Measurements from ENCODE around the gene IPO13. TPM values are rescaled to one million over a fixed set of nuclear protein-coding genes. Genes with fewer than 3 reads are reported as not detected.
A peak's percentile ranks its signal among the peaks of the same experiment; 100 is the strongest.

The IPO13 gene
- total RNA-seq, 2 donors from 2014 or later, result 28.4 to 43.1 TPM

GRCh38 chr1:43996733-43997115, 50.0 kb downstream of the IPO13 start:
- Mint-ChIP-seq H3K9me3 (no peaks in the 10 kb centered on the region), H3K36me3 (no peaks in the 10 kb centered on the region), H3K4me3 (no peak overlapping the region), H3K27ac (no peak overlapping the region), H3K4me1 (ENCODE audit: low read depth in 2 of 2) (peaks cover 10% of the 10 kb centered on the region in 2 donors), H3K27me3 (no peaks in the 10 kb centered on the region)
- DNase-seq (ENCODE audit: low spot score), result no peak
- no peak for ATAC-seq

DNA sequence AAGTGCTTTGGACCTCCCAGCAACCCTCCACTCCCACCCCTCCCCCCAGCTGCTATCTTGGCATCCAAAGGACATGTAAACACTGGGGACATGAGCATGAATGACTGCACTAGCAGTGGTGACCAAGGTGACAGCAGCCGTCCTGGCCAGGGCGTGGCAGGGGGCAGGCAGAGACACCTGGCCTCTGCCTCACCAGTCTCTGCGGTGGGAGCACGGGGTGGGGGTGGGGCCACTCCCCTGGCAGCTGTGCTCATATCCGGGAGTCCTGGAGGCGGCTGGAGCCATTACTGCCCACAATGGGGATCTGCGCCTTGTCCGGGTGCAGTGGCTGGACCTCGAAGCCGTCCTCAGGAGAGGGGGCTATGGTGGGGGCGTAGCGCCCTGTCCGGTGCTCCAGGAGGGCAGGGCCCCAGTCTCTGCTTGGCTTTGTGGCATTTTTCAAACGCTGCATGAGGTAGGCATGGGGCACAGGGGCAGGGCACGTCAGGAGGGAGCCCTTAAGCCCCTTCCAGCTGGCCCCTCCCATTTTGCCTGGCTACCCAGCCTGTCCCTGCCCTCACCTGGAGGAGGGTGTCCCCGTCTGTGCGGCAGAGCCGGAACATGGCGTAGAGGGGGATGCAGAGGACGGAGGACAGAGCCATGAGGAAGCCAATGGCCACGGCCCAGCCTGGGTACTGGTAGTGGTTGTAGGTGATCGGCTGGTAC, 50.7 kb downstream of the IPO13 start:
- Mint-ChIP-seq H3K4me3 (no peak overlapping the region), H3K4me1 (ENCODE audit: low read depth in 2 of 2) (peaks cover 4 to 5% of the 10 kb centered on the region in 2 donors), H3K36me3 (no peaks in the 10 kb centered on the region), H3K9me3 (no peaks in the 10 kb centered on the region), H3K27ac (no peak overlapping the region), H3K27me3 (no peaks in the 10 kb centered on the region)
- DNase-seq (ENCODE audit: low spot score), result no peak
- ATAC-seq, result no peak

GRCh38 chr1:43998000-43998378, 51.2 kb downstream of the IPO13 start:
- no peak overlapping the region for H3K4me3 Mint-ChIP-seq
- no peaks in the 10 kb centered on the region for H3K36me3 Mint-ChIP-seq
- no peaks in the 10 kb centered on the region for H3K4me1 Mint-ChIP-seq (ENCODE audit: low read depth in 2 of 2)
- no peak overlapping the region for H3K27ac Mint-ChIP-seq
- ATAC-seq, result no peak
- no peaks in the 10 kb centered on the region for H3K9me3 Mint-ChIP-seq
- no peak for DNase-seq (ENCODE audit: low spot score)
- H3K27me3 Mint-ChIP-seq, result no peaks in the 10 kb centered on the region

GRCh38 chr1:43999455-43999854, 52.7 kb downstream of the IPO13 start:
- H3K27me3 Mint-ChIP-seq, result no peaks in the 10 kb centered on the region
- H3K4me3 Mint-ChIP-seq, result no peak overlapping the region
- H3K36me3 Mint-ChIP-seq, result no peaks in the 10 kb centered on the region
- DNase-seq (ENCODE audit: low spot score), result no peak
- ATAC-seq, result no peak
- no peak overlapping the region for H3K27ac Mint-ChIP-seq
- no peaks in the 10 kb centered on the region for H3K4me1 Mint-ChIP-seq (ENCODE audit: low read depth in 2 of 2)
- no peaks in the 10 kb centered on the region for H3K9me3 Mint-ChIP-seq

DNA sequence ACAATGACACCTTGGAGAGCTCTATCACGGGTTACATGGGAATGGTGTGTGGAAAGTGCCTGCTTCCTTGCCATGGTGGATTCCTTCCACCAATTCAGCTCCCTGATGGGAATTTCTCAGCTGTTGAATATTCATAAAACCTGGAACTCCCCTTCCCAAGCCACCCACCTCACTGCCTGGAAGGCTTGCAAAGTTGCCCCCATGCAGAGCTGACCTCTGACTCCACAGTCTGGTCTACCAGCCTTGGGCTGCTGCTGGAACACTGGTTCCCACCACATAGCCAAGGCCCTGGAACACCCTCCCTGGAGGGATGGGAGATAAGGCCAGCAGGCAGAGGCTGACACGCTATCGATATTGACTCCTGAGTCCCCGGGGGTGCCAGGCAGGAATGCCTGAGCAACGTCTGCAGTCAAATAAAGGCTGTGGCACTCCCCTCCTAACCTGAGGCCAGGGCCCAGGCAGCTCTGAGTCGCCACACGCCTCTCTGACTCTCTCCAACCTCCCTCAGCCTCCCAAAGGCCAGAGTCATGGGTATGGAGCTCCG, 53.4 kb downstream of the IPO13 start:
- Mint-ChIP-seq H3K4me1 (ENCODE audit: low read depth in 2 of 2) (no peaks in the 10 kb centered on the region), H3K4me3 (no peak overlapping the region), H3K36me3 (no peaks in the 10 kb centered on the region), H3K27ac (no peak overlapping the region), H3K27me3 (no peaks in the 10 kb centered on the region), H3K9me3 (no peaks in the 10 kb centered on the region)
- DNase-seq (ENCODE audit: low spot score) (no peak), ATAC-seq (no peak)

GRCh38 chr1:44002165-44002564, 55.4 kb downstream of the IPO13 start:
- ATAC-seq, result no peak
- Mint-ChIP-seq H3K27me3 (no peaks in the 10 kb centered on the region), H3K4me3 (no peak overlapping the region), H3K4me1 (ENCODE audit: low read depth in 2 of 2) (no peaks in the 10 kb centered on the region), H3K27ac (no peak overlapping the region), H3K9me3 (no peaks in the 10 kb centered on the region), H3K36me3 (no peaks in the 10 kb centered on the region)
- DNase-seq (ENCODE audit: low spot score), result no peak

- no peaks in the 10 kb centered on the region for H3K36me3 Mint-ChIP-seq
Measured at GRCh38 chr1:44002606-44003157, 55.9 kb downstream of the IPO13 start.

GRCh38 chr1:44008259-44008658, 61.5 kb downstream of the IPO13 start:
- Mint-ChIP-seq H3K27ac (no peak overlapping the region), H3K27me3 (no peaks in the 10 kb centered on the region), H3K9me3 (no peaks in the 10 kb centered on the region), H3K36me3 (no peaks in the 10 kb centered on the region), H3K4me1 (ENCODE audit: low read depth in 2 of 2) (no peaks in the 10 kb centered on the region), H3K4me3 (no peak overlapping the region)
- ATAC-seq, result no peak
- DNase-seq (ENCODE audit: low spot score), result no peak

More at GRCh38 chr1:44002606-44003157, 55.9 kb downstream of the IPO13 start:
- Mint-ChIP-seq H3K9me3 (no peaks in the 10 kb centered on the region), H3K27me3 (no peaks in the 10 kb centered on the region), H3K4me3 (no peak overlapping the region), H3K27ac (no peak overlapping the region), H3K4me1 (ENCODE audit: low read depth in 2 of 2) (no peaks in the 10 kb centered on the region)
- no peak for DNase-seq (ENCODE audit: low spot score)
- ATAC-seq, result no peak

DNA sequence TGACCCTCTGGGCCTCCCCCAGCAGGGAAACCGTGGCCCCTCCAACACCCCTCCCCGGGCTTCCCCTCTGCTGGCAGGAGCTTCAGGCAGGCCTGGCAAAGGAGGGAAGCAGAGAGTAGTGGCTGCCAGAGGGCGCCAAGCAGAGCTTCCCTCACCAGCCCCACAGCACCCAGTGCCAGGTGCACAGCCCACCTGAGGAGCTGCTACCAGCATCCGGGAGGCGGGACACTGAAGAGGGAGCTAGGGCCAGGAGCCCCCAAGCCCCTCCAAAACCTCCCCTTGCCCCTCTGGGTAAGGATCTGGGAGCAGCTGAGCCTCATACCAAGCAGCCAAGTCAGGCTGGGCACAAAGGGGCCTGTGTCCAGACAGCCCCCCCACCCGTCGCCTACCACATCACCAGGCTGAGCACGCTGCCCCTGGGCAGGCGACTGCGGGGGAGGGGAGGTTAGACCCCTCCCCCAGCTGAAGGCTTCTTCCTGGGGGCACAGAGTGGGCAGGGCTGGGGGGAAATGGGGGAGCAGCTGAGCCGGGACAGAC, 64.3 kb downstream of the IPO13 start:
- Mint-ChIP-seq H3K27ac (no peak overlapping the region), H3K4me3 (no peak overlapping the region), H3K36me3 (no peaks in the 10 kb centered on the region), H3K9me3 (no peaks in the 10 kb centered on the region), H3K4me1 (ENCODE audit: low read depth in 2 of 2) (peaks cover 0 to 3% of the 10 kb centered on the region in 2 donors), H3K27me3 (peaks cover 0 to 12% of the 10 kb centered on the region in 2 donors)
- no peak for ATAC-seq
- DNase-seq (ENCODE audit: low spot score), result no peak

GRCh38 chr1:44012404-44012803, 65.7 kb downstream of the IPO13 start:
- Mint-ChIP-seq H3K27ac (no peak overlapping the region), H3K36me3 (no peaks in the 10 kb centered on the region)
- DNase-seq (ENCODE audit: low spot score), result no peak

DNA sequence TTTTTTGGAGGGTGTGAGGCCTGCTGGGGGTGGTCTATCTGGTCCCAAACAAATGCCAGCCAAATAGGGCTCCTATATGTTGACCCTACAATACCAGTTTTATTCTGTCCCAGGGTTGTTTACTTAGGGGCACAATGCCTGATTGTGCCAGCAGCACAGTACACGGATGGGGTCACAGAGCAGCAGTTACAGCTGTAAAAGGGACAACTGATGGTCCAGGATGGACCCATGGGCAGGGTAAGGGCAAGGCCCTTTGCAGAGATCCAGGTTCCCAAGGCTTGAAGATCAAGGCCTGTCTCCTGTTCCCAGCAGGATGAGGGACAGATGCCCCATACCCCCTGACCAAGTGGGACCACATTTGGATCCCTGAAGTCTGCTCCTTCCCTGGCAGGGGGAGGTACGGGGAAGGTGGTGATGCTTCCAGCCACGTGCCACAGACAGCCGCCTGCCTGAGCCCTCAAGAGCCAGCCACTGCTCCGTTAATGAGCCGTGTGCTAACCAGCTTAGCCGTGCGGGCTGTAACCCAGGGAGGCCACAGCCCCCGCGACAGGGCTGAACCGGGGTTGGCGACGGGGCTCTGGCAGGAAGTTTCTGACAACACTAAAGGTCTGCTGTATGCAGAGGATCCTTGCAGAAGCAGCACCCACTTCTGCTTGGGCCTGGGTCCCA, 66.3 kb downstream of the IPO13 start:
- H3K36me3 Mint-ChIP-seq, result no peaks in the 10 kb centered on the region
- H3K4me1 Mint-ChIP-seq (ENCODE audit: low read depth in 2 of 2), result peaks cover 0 to 3% of the 10 kb centered on the region in 2 donors
- no peaks in the 10 kb centered on the region for H3K9me3 Mint-ChIP-seq
- H3K27ac Mint-ChIP-seq, result no peak overlapping the region
- no peak for DNase-seq (ENCODE audit: low spot score)
- peaks cover 0 to 12% of the 10 kb centered on the region in 2 donors for H3K27me3 Mint-ChIP-seq
- no peak overlapping the region for H3K4me3 Mint-ChIP-seq
- no peak for ATAC-seq

More at GRCh38 chr1:44012404-44012803, 65.7 kb downstream of the IPO13 start:
- Mint-ChIP-seq H3K9me3 (no peaks in the 10 kb centered on the region), H3K4me1 (ENCODE audit: low read depth in 2 of 2) (peaks cover 0 to 3% of the 10 kb centered on the region in 2 donors), H3K27me3 (peaks cover 0 to 12% of the 10 kb centered on the region in 2 donors), H3K4me3 (no peak overlapping the region)
- no peak for ATAC-seq

DNA sequence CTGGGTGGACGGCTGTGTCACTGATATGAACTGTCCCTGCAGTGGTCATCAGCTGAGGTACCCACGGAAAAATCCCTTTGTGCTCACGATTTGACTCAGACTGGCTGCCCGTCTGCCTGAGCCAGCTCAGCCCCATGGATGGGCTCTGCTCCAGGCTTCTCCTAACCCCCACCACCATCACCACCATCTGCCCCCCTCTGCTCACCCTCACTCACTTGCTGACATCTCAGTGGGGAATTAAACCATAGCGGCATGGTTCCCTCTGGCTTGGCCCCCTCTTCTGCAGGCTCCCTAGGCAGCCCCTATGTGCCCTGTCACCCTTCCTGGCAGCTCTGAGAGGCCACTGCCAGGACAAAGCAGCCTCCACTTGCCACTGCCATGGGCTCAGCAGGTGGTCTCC, 67.2 kb downstream of the IPO13 start:
- DNase-seq (ENCODE audit: low spot score) (no peak), ATAC-seq (no peak)
- Mint-ChIP-seq H3K9me3 (no peaks in the 10 kb centered on the region), H3K27ac (peak overlapping the region in 1 of 2 donors; percentile 56), H3K27me3 (peaks cover 0 to 12% of the 10 kb centered on the region in 2 donors), H3K4me3 (no peak overlapping the region), H3K36me3 (no peaks in the 10 kb centered on the region), H3K4me1 (ENCODE audit: low read depth in 2 of 2) (peaks cover 0 to 3% of the 10 kb centered on the region in 2 donors)

DNA sequence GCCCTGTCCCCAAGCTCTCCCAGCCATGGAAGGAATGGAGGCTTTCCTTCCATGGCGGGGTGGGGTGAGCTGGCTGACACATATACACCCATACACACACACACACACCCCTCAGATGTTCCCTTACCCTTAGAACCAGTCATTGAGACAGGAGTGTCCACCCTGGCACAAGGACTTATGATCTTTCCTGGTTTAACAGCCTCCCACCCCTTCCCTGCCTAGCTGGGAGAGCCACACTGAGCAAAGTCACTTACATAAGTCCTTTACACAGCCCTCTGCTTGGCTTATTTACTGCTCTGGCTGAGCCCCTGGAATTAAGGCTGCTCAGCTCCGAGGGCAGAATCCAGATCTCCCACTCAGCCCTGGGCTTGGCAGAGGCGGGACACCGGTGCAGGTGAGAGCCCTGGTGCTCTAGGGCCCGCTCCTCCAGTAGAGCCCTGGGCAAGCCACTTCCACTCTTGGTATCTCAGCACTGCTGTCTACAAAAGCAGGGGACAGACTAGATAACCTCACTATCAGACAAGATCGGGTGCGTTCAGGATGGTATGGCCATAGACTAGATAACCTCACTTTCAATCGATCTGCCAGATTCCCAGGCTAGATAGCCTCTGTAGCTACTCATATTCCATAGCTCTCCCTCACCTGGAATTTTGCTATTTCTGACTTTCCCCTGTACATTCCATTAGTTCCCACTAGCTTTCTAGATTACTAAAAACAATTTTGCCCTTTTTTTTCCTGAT, 67.8 kb downstream of the IPO13 start:
- H3K4me1 Mint-ChIP-seq (ENCODE audit: low read depth in 2 of 2), result peaks cover 0 to 3% of the 10 kb centered on the region in 2 donors
- H3K9me3 Mint-ChIP-seq, result no peaks in the 10 kb centered on the region
- DNase-seq (ENCODE audit: low spot score) (no peak), ATAC-seq (no peak)
- no peaks in the 10 kb centered on the region for H3K36me3 Mint-ChIP-seq
- H3K27ac Mint-ChIP-seq, result peak overlapping the region in 1 of 2 donors; percentile 56
- H3K27me3 Mint-ChIP-seq, result peaks cover 0 to 12% of the 10 kb centered on the region in 2 donors
- H3K4me3 Mint-ChIP-seq, result no peak overlapping the region
